ENCODE measurements around the gene KIAA1671. TPM values are rescaled to one million over a fixed set of nuclear protein-coding genes. Genes with fewer than 3 reads are reported as not detected.

The KIAA1671 gene
- total and polyA plus RNA-seq, 2 donors: 13.0 to 19.0 TPM

GRCh38 chr22:25039255-25039654, 86.7 kb downstream of the KIAA1671 start:
- 92% methylated on average over 17 of the region's 17 CpGs for WGBS
- Histone ChIP-seq H3K27ac (ENCODE audit: low read depth) (no peak overlapping the region), H3K4me3 (ENCODE audit: low read depth, low read length) (no peak overlapping the region), H3K36me3 (ENCODE audit: insufficient read depth) (no peaks in the 10 kb centered on the region), H3K4me1 (ENCODE audit: insufficient read depth) (no peaks in the 10 kb centered on the region)
- no peak for DNase-seq (ENCODE audit: extremely low spot score)

- 90% methylated on average over 14 of the region's 14 CpGs for WGBS
- Histone ChIP-seq H3K4me1 (ENCODE audit: insufficient read depth) (no peaks in the 10 kb centered on the region), H3K36me3 (ENCODE audit: insufficient read depth) (no peaks in the 10 kb centered on the region), H3K27ac (ENCODE audit: low read depth) (no peak overlapping the region), H3K4me3 (ENCODE audit: low read depth, low read length) (no peak overlapping the region)
- DNase-seq (ENCODE audit: extremely low spot score): no peak
Observed at GRCh38 chr22:25039754-25040153, 87.2 kb downstream of the KIAA1671 start.

- Histone ChIP-seq H3K4me1 (ENCODE audit: insufficient read depth) (no peaks in the 10 kb centered on the region), H3K4me3 (ENCODE audit: low read depth, low read length) (no peak overlapping the region), H3K36me3 (ENCODE audit: insufficient read depth) (no peaks in the 10 kb centered on the region), H3K27ac (ENCODE audit: low read depth) (no peak overlapping the region)
- 77% methylated on average over 2 of the region's 2 CpGs for WGBS
- no peak for DNase-seq (ENCODE audit: extremely low spot score)
Observed at GRCh38 chr22:25045159-25045558, 92.6 kb downstream of the KIAA1671 start.

- no peak overlapping the region for H3K4me3 ChIP-seq (ENCODE audit: low read depth, low read length)
- H3K36me3 ChIP-seq (ENCODE audit: insufficient read depth): no peaks in the 10 kb centered on the region
- WGBS: 68% methylated on average over 6 of the region's 6 CpGs
- no peak for DNase-seq (ENCODE audit: extremely low spot score)
- no peak overlapping the region for H3K27ac ChIP-seq (ENCODE audit: low read depth)
- no peaks in the 10 kb centered on the region for H3K4me1 ChIP-seq (ENCODE audit: insufficient read depth)
Observed at GRCh38 chr22:25048071-25048470, 95.6 kb downstream of the KIAA1671 start.

- 63% methylated on average over 9 of the region's 9 CpGs for WGBS
Observed at GRCh38 chr22:25048659-25049647, 96.4 kb downstream of the KIAA1671 start.

GRCh38 chr22:25049770-25050169, 97.3 kb downstream of the KIAA1671 start:
- Histone ChIP-seq H3K4me3 (ENCODE audit: low read depth, low read length) (no peak overlapping the region), H3K36me3 (ENCODE audit: insufficient read depth) (no peaks in the 10 kb centered on the region), H3K4me1 (ENCODE audit: insufficient read depth) (no peaks in the 10 kb centered on the region), H3K27ac (ENCODE audit: low read depth) (no peak overlapping the region)
- no peak for DNase-seq (ENCODE audit: extremely low spot score)
- WGBS: 88% methylated on average over 6 of the region's 6 CpGs

More at GRCh38 chr22:25048659-25049647, 96.4 kb downstream of the KIAA1671 start:
- Histone ChIP-seq H3K36me3 (ENCODE audit: insufficient read depth) (no peaks in the 10 kb centered on the region), H3K4me1 (ENCODE audit: insufficient read depth) (no peaks in the 10 kb centered on the region), H3K4me3 (ENCODE audit: low read depth, low read length) (no peak overlapping the region), H3K27ac (ENCODE audit: low read depth) (no peak overlapping the region)
- no peak for DNase-seq (ENCODE audit: extremely low spot score)

GRCh38 chr22:25050566-25050965, 98.0 kb downstream of the KIAA1671 start:
- 67% methylated on average over 5 of the region's 5 CpGs for WGBS
- Histone ChIP-seq H3K4me1 (ENCODE audit: insufficient read depth) (no peaks in the 10 kb centered on the region), H3K27ac (ENCODE audit: low read depth) (no peak overlapping the region)

GRCh38 chr22:25051073-25051472, 98.6 kb downstream of the KIAA1671 start:
- Histone ChIP-seq H3K4me1 (ENCODE audit: insufficient read depth) (no peaks in the 10 kb centered on the region), H3K36me3 (ENCODE audit: insufficient read depth) (no peaks in the 10 kb centered on the region)

More at GRCh38 chr22:25050566-25050965, 98.0 kb downstream of the KIAA1671 start:
- no peak for DNase-seq (ENCODE audit: extremely low spot score)
- no peak overlapping the region for H3K4me3 ChIP-seq (ENCODE audit: low read depth, low read length)
- H3K36me3 ChIP-seq (ENCODE audit: insufficient read depth): no peaks in the 10 kb centered on the region

GRCh38 chr22:25051983-25052710, 99.6 kb downstream of the KIAA1671 start:
- Histone ChIP-seq H3K4me3 (ENCODE audit: low read depth, low read length) (no peak overlapping the region), H3K27ac (ENCODE audit: low read depth) (no peak overlapping the region), H3K4me1 (ENCODE audit: insufficient read depth) (no peaks in the 10 kb centered on the region), H3K36me3 (ENCODE audit: insufficient read depth) (no peaks in the 10 kb centered on the region)
- WGBS: 64% methylated on average over 9 of the region's 9 CpGs
- DNase-seq (ENCODE audit: extremely low spot score): no peak

More at GRCh38 chr22:25051073-25051472, 98.6 kb downstream of the KIAA1671 start:
- no peak for DNase-seq (ENCODE audit: extremely low spot score)
- WGBS: 90% methylated on average over 2 of the region's 2 CpGs
- no peak overlapping the region for H3K27ac ChIP-seq (ENCODE audit: low read depth)
- H3K4me3 ChIP-seq (ENCODE audit: low read depth, low read length): no peak overlapping the region

GRCh38 chr22:25053153-25053805, 100.8 kb downstream of the KIAA1671 start:
- Histone ChIP-seq H3K4me3 (ENCODE audit: low read depth, low read length) (no peak overlapping the region), H3K4me1 (ENCODE audit: insufficient read depth) (no peaks in the 10 kb centered on the region), H3K36me3 (ENCODE audit: insufficient read depth) (no peaks in the 10 kb centered on the region), H3K27ac (ENCODE audit: low read depth) (no peak overlapping the region)
- 84% methylated on average over 7 of the region's 7 CpGs for WGBS
- no peak for DNase-seq (ENCODE audit: extremely low spot score)

- Histone ChIP-seq H3K27ac (ENCODE audit: low read depth) (no peak overlapping the region), H3K4me3 (ENCODE audit: low read depth, low read length) (no peak overlapping the region), H3K36me3 (ENCODE audit: insufficient read depth) (no peaks in the 10 kb centered on the region), H3K4me1 (ENCODE audit: insufficient read depth) (no peaks in the 10 kb centered on the region)
- 70% methylated on average over 9 of the region's 9 CpGs for WGBS
- no peak for DNase-seq (ENCODE audit: extremely low spot score)
Observed at GRCh38 chr22:25054943-25055511, 102.5 kb downstream of the KIAA1671 start.

GRCh38 chr22:25057013-25057881, 104.7 kb downstream of the KIAA1671 start:
- H3K36me3 ChIP-seq (ENCODE audit: insufficient read depth): no peaks in the 10 kb centered on the region
- no peak for DNase-seq (ENCODE audit: extremely low spot score)
- 38% methylated on average over 23 of the region's 23 CpGs for WGBS

More at GRCh38 chr22:25057013-25057881, 104.7 kb downstream of the KIAA1671 start:
- H3K4me3 ChIP-seq (ENCODE audit: low read depth, low read length): no peak overlapping the region
- H3K27ac ChIP-seq (ENCODE audit: low read depth): no peak overlapping the region
- H3K4me1 ChIP-seq (ENCODE audit: insufficient read depth): no peaks in the 10 kb centered on the region
